Esophagus muscularis mucosa (tissue), 4 donors: ENCODE measurements around the gene KCNQ1. TPM values are rescaled to one million over a fixed set of nuclear protein-coding genes. Genes with fewer than 3 reads are reported as not detected.
A peak's percentile ranks its signal among the peaks of the same experiment; 100 is the strongest.

Source experiments
- DNase-seq: peaks from one replicate; pipeline ENCODE4 v3.0.0-alpha.2; 2017; ENCODE audit errors: extremely low spot score
- H3K27ac ChIP-seq, 4 donors: fragments of 200-600 bp; sonication (generic); replicated peaks in 1 of 4; 1 replicate in 3 of 4; 2 replicates in 1 of 4; pipeline ENCODE4 v1.5.1; 2016 to 2019; ENCODE audit warnings: mild to moderate bottlenecking in 1 of 4
- H3K27me3 ChIP-seq, 4 donors: fragments of 200-600 bp; sonication (generic); one replicate each; pipeline versions ENCODE4 v1.5.1 to v1.6.0; 2016 to 2019
- H3K36me3 ChIP-seq, 4 donors: fragments of 200-600 bp; sonication (generic); one replicate each; pipeline ENCODE4 v1.5.1; 2016 to 2019
- H3K4me1 ChIP-seq, 4 donors: fragments of 200-600 bp; sonication (generic); one replicate each; pipeline ENCODE4 v1.5.1; 2016 to 2019
- H3K4me3 ChIP-seq, 4 donors: fragments of 200-600 bp; sonication (generic); 1 replicate in 2 of 4; 2 replicates in 2 of 4; pipeline ENCODE4 v1.5.1; 2016 to 2019; ENCODE audit warnings: mild to moderate bottlenecking in 4 of 4, moderate library complexity in 1 of 4
- H3K9me3 ChIP-seq, 4 donors: fragments of 200-600 bp; sonication (generic); 1 replicate in 3 of 4; 2 replicates in 1 of 4; pipeline ENCODE4 v1.5.1; 2016 to 2019
- EP300 ChIP-seq: sonication (generic); formaldehyde crosslinking; IDR thresholded peaks from one replicate; pipeline ENCODE4 v1.6.1; 2017; ENCODE audit warnings: antibody characterized with exemption
- POLR2A ChIP-seq: fragments of 450-650 bp; IDR thresholded peaks from one replicate; pipeline ENCODE4 v1.6.1; 2017; ENCODE audit warnings: antibody characterized with exemption, moderate library complexity, mild to moderate bottlenecking, low read depth
- POLR2AphosphoS5 ChIP-seq, 2 donors: sonication (generic); formaldehyde crosslinking; IDR thresholded peaks; one replicate each; pipeline ENCODE4 v1.6.1; 2017; ENCODE audit warnings: antibody characterized with exemption in 2 of 2
- WGBS: methylation state at CpG from one replicate; pipeline ENCODE4 v1.1.5; 2018; 5-methylcytosine and 5-hydroxymethylcytosine counted together
- intact Hi-C: fragments of 100-400 bp; cut with DNase I; formaldehyde crosslinking; loops from one replicate; pipeline ENCODE4 v1.15.1; 2023
- total RNA-seq, 4 donors: library from RNA; depleted of rRNA; stranded (reverse); fragments of >200 nt; gene quantifications; one replicate each; pipeline versions ENCODE4 v1.1.0 to v1.2.1, GENCODE V29; 2016
- TF ChIP-seq, protein P1 (sequence below), 3 experiments: fragments of 200-600 bp in 2 of 3; fragments of 450-650 bp in 1 of 3; sonication (generic) in 2 of 3; IDR thresholded peaks; one replicate each; pipeline ENCODE4 v1.5.1; 2017 to 2019; ENCODE audit warnings: antibody characterized with exemption in 3 of 3, mild to moderate bottlenecking in 2 of 3, moderate library complexity in 1 of 3

Gene KCNQ1
- total RNA-seq, 4 donors from 2014 or later = 2.1 to 5.9 (median 4.3) TPM

DNA sequence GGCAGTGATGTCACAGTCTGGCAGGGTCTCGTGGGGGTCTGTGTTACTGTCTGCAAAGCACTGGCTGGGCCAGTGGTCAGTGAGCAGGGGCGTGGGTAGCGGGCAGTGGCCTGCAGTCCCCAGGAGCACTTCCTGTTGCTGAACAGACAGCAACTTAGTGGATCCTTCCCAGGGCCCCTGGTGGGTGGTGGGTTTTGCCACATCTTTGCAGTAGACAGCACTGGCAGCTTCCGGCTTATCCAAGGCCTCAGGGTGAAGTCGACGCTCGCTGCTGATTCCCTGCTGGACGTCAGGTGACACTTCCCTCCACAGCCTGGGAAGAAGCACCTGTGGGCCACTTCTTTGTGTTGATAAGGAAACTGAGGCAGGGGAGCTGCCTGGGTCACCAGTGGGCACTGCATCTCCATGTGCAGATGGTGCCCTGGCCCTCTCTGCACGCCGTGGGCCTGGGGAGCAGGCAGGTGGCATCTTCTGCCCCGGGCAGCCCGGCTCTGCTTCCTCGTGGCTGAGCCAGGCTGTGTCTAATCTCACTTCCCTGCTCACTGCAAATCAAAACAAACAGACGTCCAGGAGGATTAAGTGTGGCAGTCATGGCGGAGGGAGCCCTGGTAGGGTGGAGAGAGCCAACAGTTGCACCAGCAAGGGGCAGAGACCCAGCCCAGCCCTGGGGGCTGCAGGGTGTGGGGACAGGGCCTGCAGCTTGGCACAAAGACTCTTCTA, 79.8 kb downstream of the KCNQ1 start:
- intact Hi-C loops = no loop called here
- 67% methylated on average over 3 of the region's 15 CpGs for WGBS
- DNase-seq = no peak
- Histone ChIP-seq H3K4me1 (peaks cover 6 to 17% (median 11%) of the 10 kb centered on the region in 4 donors), H3K4me3 (no peak overlapping the region), H3K9me3 (no peaks in the 10 kb centered on the region), H3K27ac (no peak overlapping the region), H3K36me3 (peaks cover 0 to 9% (median 0%) of the 10 kb centered on the region in 4 donors), H3K27me3 (peaks cover 0 to 40% (median 0%) of the 10 kb centered on the region in 4 donors)
- no peak for TF ChIP-seq EP300

DNA sequence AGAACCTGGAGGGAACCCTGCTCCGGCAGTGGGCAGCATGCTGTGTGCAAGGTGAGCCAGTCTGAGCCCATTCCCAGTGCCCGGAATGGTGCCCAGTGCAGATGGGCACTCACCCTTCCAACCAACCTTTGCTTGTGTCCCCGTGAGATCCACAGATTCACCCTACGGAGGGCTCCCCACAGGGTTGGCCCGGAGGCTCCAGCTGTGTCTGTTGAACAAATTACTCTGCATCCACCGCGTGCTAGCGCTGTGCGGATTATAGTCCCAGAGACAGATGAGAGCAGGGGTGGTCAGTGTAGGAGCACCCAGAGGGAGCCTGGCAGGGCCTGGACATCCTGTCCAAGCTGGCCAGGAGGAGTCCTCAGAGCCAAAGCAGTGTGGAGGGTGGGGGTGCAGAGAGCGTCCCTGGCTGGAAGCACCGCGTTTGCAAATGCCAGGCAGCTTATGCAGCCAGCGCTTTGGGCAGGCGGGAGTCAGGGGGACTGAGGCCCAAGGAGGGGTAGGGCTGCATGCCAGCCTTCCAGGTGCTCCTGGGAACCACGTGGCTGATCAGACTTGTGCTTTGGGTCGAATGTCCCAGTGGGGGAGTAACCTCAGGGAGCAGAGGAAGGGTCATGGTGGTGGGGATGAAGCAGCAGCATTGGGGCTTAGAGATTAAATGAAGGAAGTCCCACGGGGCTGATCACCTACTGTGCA, 80.5 kb downstream of the KCNQ1 start:
- Histone ChIP-seq H3K27me3 (peaks cover 0 to 41% (median 0%) of the 10 kb centered on the region in 4 donors), H3K4me1 (peaks cover 6 to 17% (median 11%) of the 10 kb centered on the region in 4 donors), H3K36me3 (peaks cover 0 to 9% (median 0%) of the 10 kb centered on the region in 4 donors), H3K9me3 (no peaks in the 10 kb centered on the region), H3K27ac (no peak overlapping the region), H3K4me3 (no peak overlapping the region)
- WGBS = 78% methylated on average over 12 of the region's 17 CpGs
- DNase-seq = no peak
- no peak for TF ChIP-seq POLR2AphosphoS5 (IDR thresholded peaks at IDR 0.05)
- intact Hi-C loops = no loop called here

DNA sequence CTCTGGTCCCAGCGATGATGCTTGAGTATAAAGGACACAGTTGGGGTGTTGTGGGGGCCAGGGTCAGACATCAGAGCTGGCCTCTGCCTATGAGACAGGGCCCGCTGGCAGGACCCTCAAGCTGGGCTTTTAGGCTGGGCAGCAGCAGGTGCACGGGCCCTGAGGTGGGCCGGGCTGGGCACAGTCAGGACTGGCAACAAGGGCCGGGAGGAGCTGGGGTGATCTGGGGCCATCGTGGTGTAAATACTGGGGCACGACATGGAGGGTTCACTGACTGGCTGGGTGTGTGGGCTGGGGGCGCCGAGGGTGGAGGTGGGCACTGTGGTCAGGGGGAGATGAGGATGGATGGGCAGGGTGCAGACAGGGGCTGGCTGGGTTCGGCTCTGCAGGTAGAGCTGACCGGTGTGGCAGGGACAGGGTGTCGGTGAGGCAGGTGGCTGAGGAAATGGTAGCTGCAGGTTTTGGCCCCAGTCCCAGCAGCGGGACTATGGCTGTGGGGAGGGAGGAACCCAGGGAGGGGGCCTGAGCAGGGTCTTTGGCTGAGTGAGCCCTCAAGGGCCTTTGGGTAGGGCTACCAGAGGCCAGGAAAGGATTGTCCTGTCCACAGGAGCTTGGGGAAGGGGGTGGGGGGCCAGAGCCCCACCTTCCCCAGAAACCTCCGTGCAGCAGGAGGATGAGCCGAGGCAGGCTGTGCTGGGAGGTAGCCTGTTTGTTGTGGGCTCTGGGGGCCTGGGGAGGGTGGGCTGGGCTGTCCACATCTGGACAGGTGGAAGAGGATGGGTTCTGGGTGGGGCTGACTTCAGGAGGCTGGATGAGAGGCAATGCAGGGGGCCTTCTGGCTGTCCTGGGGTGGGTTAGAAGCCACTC, 81.4 kb downstream of the KCNQ1 start:
- peaks cover 0 to 9% (median 0%) of the 10 kb centered on the region in 4 donors for H3K36me3 ChIP-seq
- no peak overlapping the region for H3K4me3 ChIP-seq
- peaks cover 6 to 17% (median 11%) of the 10 kb centered on the region in 4 donors for H3K4me1 ChIP-seq
- intact Hi-C loops = no loop called here
- no peaks in the 10 kb centered on the region for H3K9me3 ChIP-seq
- DNase-seq = no peak
- 84% methylated on average over 11 of the region's 15 CpGs for WGBS
- peaks cover 0 to 41% (median 0%) of the 10 kb centered on the region in 4 donors for H3K27me3 ChIP-seq
- H3K27ac ChIP-seq = peak overlapping the region in 3 of 4 donors; percentile 22 to 31 (median 24)
- TF ChIP-seq POLR2A (no peak), EP300 (no peak), POLR2AphosphoS5 (IDR thresholded peaks at IDR 0.05) (no peak)
- TF ChIP-seq, protein P1, sequence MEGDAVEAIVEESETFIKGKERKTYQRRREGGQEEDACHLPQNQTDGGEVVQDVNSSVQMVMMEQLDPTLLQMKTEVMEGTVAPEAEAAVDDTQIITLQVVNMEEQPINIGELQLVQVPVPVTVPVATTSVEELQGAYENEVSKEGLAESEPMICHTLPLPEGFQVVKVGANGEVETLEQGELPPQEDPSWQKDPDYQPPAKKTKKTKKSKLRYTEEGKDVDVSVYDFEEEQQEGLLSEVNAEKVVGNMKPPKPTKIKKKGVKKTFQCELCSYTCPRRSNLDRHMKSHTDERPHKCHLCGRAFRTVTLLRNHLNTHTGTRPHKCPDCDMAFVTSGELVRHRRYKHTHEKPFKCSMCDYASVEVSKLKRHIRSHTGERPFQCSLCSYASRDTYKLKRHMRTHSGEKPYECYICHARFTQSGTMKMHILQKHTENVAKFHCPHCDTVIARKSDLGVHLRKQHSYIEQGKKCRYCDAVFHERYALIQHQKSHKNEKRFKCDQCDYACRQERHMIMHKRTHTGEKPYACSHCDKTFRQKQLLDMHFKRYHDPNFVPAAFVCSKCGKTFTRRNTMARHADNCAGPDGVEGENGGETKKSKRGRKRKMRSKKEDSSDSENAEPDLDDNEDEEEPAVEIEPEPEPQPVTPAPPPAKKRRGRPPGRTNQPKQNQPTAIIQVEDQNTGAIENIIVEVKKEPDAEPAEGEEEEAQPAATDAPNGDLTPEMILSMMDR (IDR thresholded peaks at IDR 0.05) = no peak

DNA sequence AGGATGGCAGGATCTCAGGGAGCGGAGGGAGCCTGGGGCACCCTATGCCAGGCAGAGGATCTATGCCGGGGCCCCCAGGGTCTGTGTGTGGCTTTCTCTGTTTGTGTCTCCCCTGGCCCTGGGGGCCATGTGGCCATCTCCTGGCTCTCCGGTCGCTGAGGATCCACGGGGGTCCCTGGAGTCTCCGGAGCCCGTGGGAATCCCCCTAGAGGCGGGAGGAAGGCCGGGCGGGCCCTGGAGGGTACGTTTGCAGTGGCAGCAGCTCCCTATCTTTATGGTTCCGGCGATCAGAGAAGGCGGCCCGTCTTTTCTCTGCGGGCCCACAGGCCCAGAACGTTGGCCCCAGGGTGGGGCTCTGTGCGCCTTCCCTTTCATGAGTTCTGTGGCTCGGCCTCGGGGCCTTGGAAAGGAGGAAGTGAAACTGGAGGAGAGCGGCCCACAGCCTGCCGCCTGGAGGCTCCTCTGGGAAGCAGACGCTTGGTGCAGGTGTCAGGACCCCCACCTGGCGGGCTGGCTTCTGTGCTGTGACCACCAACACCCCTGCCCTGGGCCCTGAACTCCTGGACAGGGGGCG, 82.1 kb downstream of the KCNQ1 start:
- H3K4me3 ChIP-seq = no peak overlapping the region
- no peak for TF ChIP-seq POLR2AphosphoS5 (IDR thresholded peaks at IDR 0.05)
- no peak for TF ChIP-seq EP300
- no peak for TF ChIP-seq POLR2A
- TF ChIP-seq, protein P1 (IDR thresholded peaks at IDR 0.05) = no peak
- peak overlapping the region in 3 of 4 donors; percentile 22 to 31 (median 24) for H3K27ac ChIP-seq
- 74% methylated on average over 18 of the region's 25 CpGs for WGBS
- no peak for DNase-seq
- H3K36me3 ChIP-seq = peaks cover 0 to 9% (median 0%) of the 10 kb centered on the region in 4 donors
- peaks cover 0 to 41% (median 0%) of the 10 kb centered on the region in 4 donors for H3K27me3 ChIP-seq
- intact Hi-C loops = no loop called here
- H3K9me3 ChIP-seq = no peaks in the 10 kb centered on the region
- H3K4me1 ChIP-seq = peaks cover 6 to 25% (median 11%) of the 10 kb centered on the region in 4 donors

DNA sequence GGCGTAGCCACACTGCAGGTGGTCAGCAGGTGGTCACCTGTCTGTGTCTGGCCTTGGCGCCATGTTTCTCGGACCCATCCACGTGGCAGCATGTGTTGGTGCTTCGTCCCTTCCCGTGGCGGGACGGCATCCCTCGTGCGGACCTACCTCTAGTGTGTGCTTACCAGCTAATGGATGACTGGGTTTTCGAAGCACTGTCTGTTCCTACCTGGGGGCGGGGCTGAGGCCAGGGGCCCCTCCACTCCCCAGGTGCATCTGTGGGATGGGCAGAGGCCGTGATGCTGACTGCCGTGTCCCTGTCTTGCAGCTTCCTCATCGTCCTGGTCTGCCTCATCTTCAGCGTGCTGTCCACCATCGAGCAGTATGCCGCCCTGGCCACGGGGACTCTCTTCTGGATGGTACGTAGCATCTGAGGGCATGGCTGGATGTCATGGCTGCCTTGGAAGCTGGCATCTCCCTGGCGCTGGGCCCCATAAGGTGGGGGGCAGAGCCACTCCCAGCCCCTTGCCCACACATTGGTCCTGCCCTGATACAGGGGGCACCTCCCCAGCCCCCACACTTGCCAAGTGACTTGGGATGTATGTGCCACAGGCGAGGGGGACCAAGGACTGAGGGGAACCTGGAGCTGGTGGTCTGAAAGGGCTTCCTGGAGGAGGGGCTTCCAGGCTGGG, 82.9 kb downstream of the KCNQ1 start:
- peaks cover 0 to 41% (median 0%) of the 10 kb centered on the region in 4 donors for H3K27me3 ChIP-seq
- TF ChIP-seq POLR2AphosphoS5 (IDR thresholded peaks at IDR 0.05) (no peak), EP300 (no peak), POLR2A (no peak)
- TF ChIP-seq, protein P1 (IDR thresholded peaks at IDR 0.05) = no peak
- no peak overlapping the region for H3K27ac ChIP-seq
- WGBS = 97% methylated on average over 20 of the region's 22 CpGs
- no peak overlapping the region for H3K4me3 ChIP-seq
- intact Hi-C loops = no loop called here
- DNase-seq = no peak
- H3K36me3 ChIP-seq = peaks cover 0 to 9% (median 0%) of the 10 kb centered on the region in 4 donors
- H3K9me3 ChIP-seq = no peaks in the 10 kb centered on the region
- H3K4me1 ChIP-seq = peaks cover 10 to 31% (median 13%) of the 10 kb centered on the region in 4 donors
